GM23338 (cell line): ENCODE measurements around the gene AGR3. TPM values are rescaled to one million over a fixed set of nuclear protein-coding genes. Genes with fewer than 3 reads are reported as not detected.

Source experiments
- ATAC-seq: fragments of 200-7000 bp; cut with Tn5 transposase; 3 replicates; pipeline ENCODE4 v1.9.1; 2020
- DNase-seq: peaks from one replicate; pipeline ENCODE4 v3.0.0-alpha.2; 2015; ENCODE audit warnings: low spot score
- H2AFZ ChIP-seq: fragments of 200-600 bp; sonication (generic); 2 replicates; pipeline ENCODE4 v1.8.0; 2016; ENCODE audit warnings: antibody characterized with exemption, mild to moderate bottlenecking, moderate library complexity
- H3F3A ChIP-seq: fragments of 200-600 bp; sonication (generic); replicated peaks from 2 replicates; pipeline ENCODE4 v1.8.0; 2017; ENCODE audit warnings: antibody characterized with exemption, mixed run types, low read depth
- H3K27ac ChIP-seq: fragments of 200-600 bp; sonication (generic); 2 replicates; pipeline ENCODE4 v1.6.1; 2016; ENCODE audit warnings: low read depth
- H3K27me3 ChIP-seq: fragments of 200-600 bp; sonication (generic); 2 replicates; pipeline ENCODE4 v1.8.0; 2016; ENCODE audit warnings: mild to moderate bottlenecking, mixed run types, moderate library complexity; ENCODE audit not compliant: insufficient read depth
- H3K36me3 ChIP-seq: fragments of 200-600 bp; sonication (generic); 2 replicates; pipeline ENCODE4 v1.8.0; 2016; ENCODE audit warnings: mild to moderate bottlenecking; ENCODE audit not compliant: insufficient read depth
- H3K4me1 ChIP-seq: fragments of 200-600 bp; sonication (generic); 2 replicates; pipeline ENCODE4 v1.8.0; 2016; ENCODE audit warnings: mild to moderate bottlenecking, moderate library complexity; ENCODE audit not compliant: insufficient read depth
- H3K4me2 ChIP-seq: fragments of 200-600 bp; sonication (generic); 2 replicates; pipeline ENCODE4 v1.7.1; 2017; ENCODE audit warnings: mixed run types
- H3K4me3 ChIP-seq: fragments of 200-600 bp; sonication (generic); 2 replicates; pipeline ENCODE4 v1.6.1; 2016; ENCODE audit warnings: mixed run types
- H3K79me2 ChIP-seq: fragments of 200-600 bp; sonication (generic); replicated peaks from 2 replicates; pipeline ENCODE4 v1.8.0; 2017; ENCODE audit warnings: mild to moderate bottlenecking; ENCODE audit not compliant: insufficient read depth
- H3K9me2 ChIP-seq: fragments of 200-600 bp; sonication (generic); 2 replicates; pipeline ENCODE4 v1.8.0; 2017; ENCODE audit not compliant: insufficient read depth
- H4K20me1 ChIP-seq: fragments of 200-600 bp; sonication (generic); replicated peaks from 2 replicates; pipeline ENCODE4 v1.8.0; 2017; ENCODE audit warnings: mild to moderate bottlenecking; ENCODE audit not compliant: insufficient read depth
- H3K27ac Mint-ChIP-seq: 2 replicates; pipeline ENCODE4 v1.8.0; 2020; ENCODE audit warnings: inconsistent platforms, mild to moderate bottlenecking, moderate library complexity, mixed read lengths
- H3K27me3 Mint-ChIP-seq: 3 replicates; pipeline ENCODE4 v1.8.0; 2022; ENCODE audit warnings: low read depth, mild to moderate bottlenecking, moderate library complexity, mixed read lengths, inconsistent platforms; ENCODE audit not compliant: insufficient read depth, poor library complexity
- H3K36me3 Mint-ChIP-seq: 3 replicates; pipeline ENCODE4 v1.8.0; 2021; ENCODE audit warnings: low read depth, mild to moderate bottlenecking, inconsistent platforms, moderate library complexity, mixed read lengths
- H3K4me1 Mint-ChIP-seq: 3 replicates; pipeline ENCODE4 v1.8.0; 2020; ENCODE audit warnings: mild to moderate bottlenecking, inconsistent platforms, mixed read lengths
- H3K4me3 Mint-ChIP-seq: 3 replicates; pipeline ENCODE4 v1.8.0; 2021; ENCODE audit warnings: moderate library complexity, mild to moderate bottlenecking, inconsistent platforms, mixed read lengths
- H3K9me3 Mint-ChIP-seq: 3 replicates; pipeline ENCODE4 v1.8.0; 2020; ENCODE audit warnings: moderate library complexity, mild to moderate bottlenecking, inconsistent platforms, mixed read lengths
- CREB1 ChIP-seq: fragments of 250-450 bp; sonication (Bioruptor Pico); IDR thresholded peaks from 2 replicates; pipeline ENCODE4 v1.5.0; 2020; ENCODE audit warnings: low read depth, mild to moderate bottlenecking, moderate library complexity
- EZH2 ChIP-seq: fragments of 200-600 bp; sonication (generic); IDR thresholded peaks from one replicate; pipeline ENCODE4 v1.8.0; 2017; ENCODE audit warnings: antibody characterized with exemption, mild to moderate bottlenecking, low read depth; ENCODE audit not compliant: unreplicated experiment
- JUNB ChIP-seq: IDR thresholded peaks from one replicate; pipeline ENCODE4 v1.6.1; 2016; ENCODE audit warnings: antibody characterized with exemption; ENCODE audit not compliant: unreplicated experiment
- POLR2AphosphoS5 ChIP-seq: IDR thresholded peaks from 2 replicates; pipeline ENCODE4 v1.6.1; 2016; ENCODE audit warnings: antibody characterized with exemption, low read depth
- ZNF114 ChIP-seq: fragments of 250-450 bp; sonication (Bioruptor Pico); IDR thresholded peaks from 2 replicates; pipeline ENCODE4 v1.5.0; 2020; ENCODE audit warnings: mild to moderate bottlenecking, moderate library complexity
- ZNF331 ChIP-seq: fragments of 250-450 bp; sonication (Bioruptor Pico); IDR thresholded peaks from 2 replicates; pipeline ENCODE4 v1.5.0; 2020; ENCODE audit warnings: low read depth, mild to moderate bottlenecking, moderate library complexity
- polyA plus RNA-seq: library from polyadenylated mRNA; unstranded; fragments of >200 nt; fragmentation: Nextera tagmentation; extraction: Ambion mirVana; gene quantifications from 2 replicates; pipeline ENCODE4 v1.2.1, GENCODE V29; 2016
- total RNA-seq: library from RNA; depleted of rRNA; stranded (reverse); fragments of >200 nt; shearing (Covaris generic); gene quantifications from 2 replicates; pipeline ENCODE4 v1.2.3, GENCODE V29; 2014
- TF ChIP-seq, protein P1 (sequence below), 2 experiments: fragments of 200-600 bp in 1 of 2; sonication (generic) in 1 of 2; conservative IDR thresholded peaks; 2 replicates each; pipeline versions ENCODE4 v1.5.1 to v1.6.1; 2016 to 2017; ENCODE audit warnings: antibody characterized with exemption in 2 of 2, low read depth in 2 of 2, mild to moderate bottlenecking in 2 of 2, moderate library complexity in 1 of 2
- TF ChIP-seq, protein P2 (sequence below): IDR thresholded peaks from 2 replicates; pipeline ENCODE4 v1.6.1; 2016; ENCODE audit warnings: antibody characterized with exemption
- TF ChIP-seq, protein P3 (sequence below): fragments of 250-450 bp; sonication (Bioruptor Pico); IDR thresholded peaks from 2 replicates; pipeline ENCODE4 v1.5.0; 2020; ENCODE audit warnings: mild to moderate bottlenecking, moderate library complexity

AGR3 gene
- total and polyA plus RNA-seq, 2 experiments from 2014 or later: not detected

DNA sequence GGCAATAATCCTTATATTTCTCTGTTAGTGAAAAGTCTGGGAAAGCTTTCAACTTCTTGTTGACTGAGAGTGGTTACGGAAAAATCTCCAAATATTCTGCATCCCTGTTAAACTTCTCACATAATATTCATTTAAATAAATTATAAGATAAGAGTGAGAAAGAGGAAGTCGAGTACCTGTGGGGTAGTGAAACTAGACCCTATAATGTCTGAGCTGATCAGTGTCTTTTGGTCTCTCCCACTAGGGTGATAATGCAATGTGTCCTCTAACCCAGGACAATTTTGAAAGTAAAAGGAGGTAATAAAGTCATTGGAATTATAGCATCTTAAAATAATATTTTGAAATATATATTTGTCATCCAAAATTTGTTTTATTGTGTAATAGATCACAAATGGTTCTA, 2.1 kb upstream of the AGR3 start (continued):
- TF ChIP-seq, protein P1, sequence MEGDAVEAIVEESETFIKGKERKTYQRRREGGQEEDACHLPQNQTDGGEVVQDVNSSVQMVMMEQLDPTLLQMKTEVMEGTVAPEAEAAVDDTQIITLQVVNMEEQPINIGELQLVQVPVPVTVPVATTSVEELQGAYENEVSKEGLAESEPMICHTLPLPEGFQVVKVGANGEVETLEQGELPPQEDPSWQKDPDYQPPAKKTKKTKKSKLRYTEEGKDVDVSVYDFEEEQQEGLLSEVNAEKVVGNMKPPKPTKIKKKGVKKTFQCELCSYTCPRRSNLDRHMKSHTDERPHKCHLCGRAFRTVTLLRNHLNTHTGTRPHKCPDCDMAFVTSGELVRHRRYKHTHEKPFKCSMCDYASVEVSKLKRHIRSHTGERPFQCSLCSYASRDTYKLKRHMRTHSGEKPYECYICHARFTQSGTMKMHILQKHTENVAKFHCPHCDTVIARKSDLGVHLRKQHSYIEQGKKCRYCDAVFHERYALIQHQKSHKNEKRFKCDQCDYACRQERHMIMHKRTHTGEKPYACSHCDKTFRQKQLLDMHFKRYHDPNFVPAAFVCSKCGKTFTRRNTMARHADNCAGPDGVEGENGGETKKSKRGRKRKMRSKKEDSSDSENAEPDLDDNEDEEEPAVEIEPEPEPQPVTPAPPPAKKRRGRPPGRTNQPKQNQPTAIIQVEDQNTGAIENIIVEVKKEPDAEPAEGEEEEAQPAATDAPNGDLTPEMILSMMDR (conservative IDR thresholded peaks at IDR 0.05; ENCODE audit: low read depth in 2 of 2): no peak
- no peak for TF ChIP-seq POLR2AphosphoS5
- TF ChIP-seq ZNF331 (CRISPR knock-in tag): no peak
- TF ChIP-seq, protein P2, sequence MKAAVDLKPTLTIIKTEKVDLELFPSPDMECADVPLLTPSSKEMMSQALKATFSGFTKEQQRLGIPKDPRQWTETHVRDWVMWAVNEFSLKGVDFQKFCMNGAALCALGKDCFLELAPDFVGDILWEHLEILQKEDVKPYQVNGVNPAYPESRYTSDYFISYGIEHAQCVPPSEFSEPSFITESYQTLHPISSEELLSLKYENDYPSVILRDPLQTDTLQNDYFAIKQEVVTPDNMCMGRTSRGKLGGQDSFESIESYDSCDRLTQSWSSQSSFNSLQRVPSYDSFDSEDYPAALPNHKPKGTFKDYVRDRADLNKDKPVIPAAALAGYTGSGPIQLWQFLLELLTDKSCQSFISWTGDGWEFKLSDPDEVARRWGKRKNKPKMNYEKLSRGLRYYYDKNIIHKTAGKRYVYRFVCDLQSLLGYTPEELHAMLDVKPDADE: no peak
- no peak for TF ChIP-seq JUNB
- no peak for TF ChIP-seq EZH2
- no peak for TF ChIP-seq CREB1 (CRISPR knock-in tag)

DNA sequence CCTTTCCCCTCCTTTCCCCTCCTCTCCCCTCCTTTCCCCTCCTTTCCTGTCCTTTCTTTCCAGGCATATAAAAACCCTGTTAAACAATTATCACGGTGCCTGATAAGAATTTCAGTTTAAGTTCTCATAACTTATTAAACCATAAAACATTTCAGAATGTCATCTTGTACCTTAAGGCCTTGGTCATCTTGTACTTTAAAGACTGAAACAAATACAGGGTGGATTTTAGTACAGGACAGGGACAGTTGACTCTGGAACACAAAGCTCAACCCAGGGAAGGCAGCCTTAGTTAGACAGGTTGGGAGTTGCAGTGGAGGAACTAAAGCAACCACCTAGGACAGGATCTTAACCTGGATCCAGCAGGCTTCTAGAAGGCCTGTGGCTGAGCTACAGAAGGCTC, 1.2 kb downstream of the AGR3 start:
- H3K4me1 ChIP-seq: no peaks in the 10 kb centered on the region; the same call in 1 of the 2 replicates
- H3K27me3 ChIP-seq: no peaks in the 10 kb centered on the region
- H3K9me2 ChIP-seq: no peaks in the 10 kb centered on the region
- TF ChIP-seq ZNF114 (CRISPR knock-in tag): no peak
- TF ChIP-seq, protein P3, sequence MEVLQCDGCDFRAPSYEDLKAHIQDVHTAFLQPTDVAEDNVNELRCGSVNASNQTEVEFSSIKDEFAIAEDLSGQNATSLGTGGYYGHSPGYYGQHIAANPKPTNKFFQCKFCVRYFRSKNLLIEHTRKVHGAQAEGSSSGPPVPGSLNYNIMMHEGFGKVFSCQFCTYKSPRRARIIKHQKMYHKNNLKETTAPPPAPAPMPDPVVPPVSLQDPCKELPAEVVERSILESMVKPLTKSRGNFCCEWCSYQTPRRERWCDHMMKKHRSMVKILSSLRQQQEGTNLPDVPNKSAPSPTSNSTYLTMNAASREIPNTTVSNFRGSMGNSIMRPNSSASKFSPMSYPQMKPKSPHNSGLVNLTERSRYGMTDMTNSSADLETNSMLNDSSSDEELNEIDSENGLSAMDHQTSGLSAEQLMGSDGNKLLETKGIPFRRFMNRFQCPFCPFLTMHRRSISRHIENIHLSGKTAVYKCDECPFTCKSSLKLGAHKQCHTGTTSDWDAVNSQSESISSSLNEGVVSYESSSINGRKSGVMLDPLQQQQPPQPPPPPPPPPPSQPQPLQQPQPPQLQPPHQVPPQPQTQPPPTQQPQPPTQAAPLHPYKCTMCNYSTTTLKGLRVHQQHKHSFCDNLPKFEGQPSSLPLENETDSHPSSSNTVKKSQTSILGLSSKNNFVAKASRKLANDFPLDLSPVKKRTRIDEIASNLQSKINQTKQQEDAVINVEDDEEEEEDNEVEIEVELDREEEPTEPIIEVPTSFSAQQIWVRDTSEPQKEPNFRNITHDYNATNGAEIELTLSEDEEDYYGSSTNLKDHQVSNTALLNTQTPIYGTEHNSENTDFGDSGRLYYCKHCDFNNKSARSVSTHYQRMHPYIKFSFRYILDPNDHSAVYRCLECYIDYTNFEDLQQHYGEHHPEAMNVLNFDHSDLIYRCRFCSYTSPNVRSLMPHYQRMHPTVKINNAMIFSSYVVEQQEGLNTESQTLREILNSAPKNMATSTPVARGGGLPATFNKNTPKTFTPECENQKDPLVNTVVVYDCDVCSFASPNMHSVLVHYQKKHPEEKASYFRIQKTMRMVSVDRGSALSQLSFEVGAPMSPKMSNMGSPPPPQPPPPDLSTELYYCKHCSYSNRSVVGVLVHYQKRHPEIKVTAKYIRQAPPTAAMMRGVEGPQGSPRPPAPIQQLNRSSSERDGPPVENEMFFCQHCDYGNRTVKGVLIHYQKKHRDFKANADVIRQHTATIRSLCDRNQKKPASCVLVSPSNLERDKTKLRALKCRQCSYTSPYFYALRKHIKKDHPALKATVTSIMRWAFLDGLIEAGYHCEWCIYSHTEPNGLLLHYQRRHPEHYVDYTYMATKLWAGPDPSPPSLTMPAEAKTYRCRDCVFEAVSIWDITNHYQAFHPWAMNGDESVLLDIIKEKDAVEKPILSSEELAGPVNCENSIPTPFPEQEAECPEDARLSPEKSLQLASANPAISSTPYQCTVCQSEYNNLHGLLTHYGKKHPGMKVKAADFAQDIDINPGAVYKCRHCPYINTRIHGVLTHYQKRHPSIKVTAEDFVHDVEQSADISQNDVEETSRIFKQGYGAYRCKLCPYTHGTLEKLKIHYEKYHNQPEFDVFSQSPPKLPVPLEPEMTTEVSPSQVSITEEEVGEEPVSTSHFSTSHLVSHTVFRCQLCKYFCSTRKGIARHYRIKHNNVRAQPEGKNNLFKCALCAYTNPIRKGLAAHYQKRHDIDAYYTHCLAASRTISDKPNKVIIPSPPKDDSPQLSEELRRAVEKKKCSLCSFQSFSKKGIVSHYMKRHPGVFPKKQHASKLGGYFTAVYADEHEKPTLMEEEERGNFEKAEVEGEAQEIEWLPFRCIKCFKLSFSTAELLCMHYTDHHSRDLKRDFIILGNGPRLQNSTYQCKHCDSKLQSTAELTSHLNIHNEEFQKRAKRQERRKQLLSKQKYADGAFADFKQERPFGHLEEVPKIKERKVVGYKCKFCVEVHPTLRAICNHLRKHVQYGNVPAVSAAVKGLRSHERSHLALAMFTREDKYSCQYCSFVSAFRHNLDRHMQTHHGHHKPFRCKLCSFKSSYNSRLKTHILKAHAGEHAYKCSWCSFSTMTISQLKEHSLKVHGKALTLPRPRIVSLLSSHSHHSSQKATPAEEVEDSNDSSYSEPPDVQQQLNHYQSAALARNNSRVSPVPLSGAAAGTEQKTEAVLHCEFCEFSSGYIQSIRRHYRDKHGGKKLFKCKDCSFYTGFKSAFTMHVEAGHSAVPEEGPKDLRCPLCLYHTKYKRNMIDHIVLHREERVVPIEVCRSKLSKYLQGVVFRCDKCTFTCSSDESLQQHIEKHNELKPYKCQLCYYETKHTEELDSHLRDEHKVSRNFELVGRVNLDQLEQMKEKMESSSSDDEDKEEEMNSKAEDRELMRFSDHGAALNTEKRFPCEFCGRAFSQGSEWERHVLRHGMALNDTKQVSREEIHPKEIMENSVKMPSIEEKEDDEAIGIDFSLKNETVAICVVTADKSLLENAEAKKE: no peak
- H3K27ac ChIP-seq: no peak overlapping the region
- H3K36me3 ChIP-seq: no peaks in the 10 kb centered on the region
- 0 out of 2 replicates have a peak overlapping the region, but pooled peaks have one; percentile 44 for H2AFZ ChIP-seq
- H3K27ac Mint-ChIP-seq: no peak overlapping the region
- ATAC-seq (no peak), DNase-seq (no peak)
- H3F3A ChIP-seq: no peaks in the 10 kb centered on the region
- H3K4me3 Mint-ChIP-seq: no peak overlapping the region
- peaks cover 2% of the 10 kb centered on the region for H3K27me3 Mint-ChIP-seq
- no peaks in the 10 kb centered on the region for H3K9me3 Mint-ChIP-seq
- no peaks in the 10 kb centered on the region for H4K20me1 ChIP-seq
- H3K79me2 ChIP-seq: no peaks in the 10 kb centered on the region
- no peak overlapping the region for H3K4me2 ChIP-seq
- H3K4me3 ChIP-seq: no peak overlapping the region
- H3K36me3 Mint-ChIP-seq: no peaks in the 10 kb centered on the region
- peaks cover 7% of the 10 kb centered on the region; the same call in 2 of the 3 replicates for H3K4me1 Mint-ChIP-seq
